Epithelial cell of esophagus (primary cell): ENCODE measurements around the gene HDAC9.

Experiments used
- DNase-seq: peaks from one replicate; pipeline ENCODE4 v3.0.0; 2010; ENCODE audit warnings: low read depth
- H3K4me3 ChIP-seq: 2 replicates; pipeline ENCODE4 v1.5.1; 2011; ENCODE audit warnings: mild to moderate bottlenecking, low read length, control low read depth
- CTCF ChIP-seq: IDR thresholded peaks from 2 replicates; pipeline ENCODE4 v1.5.1; 2011; ENCODE audit warnings: low read depth, mild to moderate bottlenecking, low read length, control low read depth, inconsistent platforms; ENCODE audit not compliant: insufficient read depth; ENCODE audit errors: missing control alignments

The HDAC9 gene

DNA sequence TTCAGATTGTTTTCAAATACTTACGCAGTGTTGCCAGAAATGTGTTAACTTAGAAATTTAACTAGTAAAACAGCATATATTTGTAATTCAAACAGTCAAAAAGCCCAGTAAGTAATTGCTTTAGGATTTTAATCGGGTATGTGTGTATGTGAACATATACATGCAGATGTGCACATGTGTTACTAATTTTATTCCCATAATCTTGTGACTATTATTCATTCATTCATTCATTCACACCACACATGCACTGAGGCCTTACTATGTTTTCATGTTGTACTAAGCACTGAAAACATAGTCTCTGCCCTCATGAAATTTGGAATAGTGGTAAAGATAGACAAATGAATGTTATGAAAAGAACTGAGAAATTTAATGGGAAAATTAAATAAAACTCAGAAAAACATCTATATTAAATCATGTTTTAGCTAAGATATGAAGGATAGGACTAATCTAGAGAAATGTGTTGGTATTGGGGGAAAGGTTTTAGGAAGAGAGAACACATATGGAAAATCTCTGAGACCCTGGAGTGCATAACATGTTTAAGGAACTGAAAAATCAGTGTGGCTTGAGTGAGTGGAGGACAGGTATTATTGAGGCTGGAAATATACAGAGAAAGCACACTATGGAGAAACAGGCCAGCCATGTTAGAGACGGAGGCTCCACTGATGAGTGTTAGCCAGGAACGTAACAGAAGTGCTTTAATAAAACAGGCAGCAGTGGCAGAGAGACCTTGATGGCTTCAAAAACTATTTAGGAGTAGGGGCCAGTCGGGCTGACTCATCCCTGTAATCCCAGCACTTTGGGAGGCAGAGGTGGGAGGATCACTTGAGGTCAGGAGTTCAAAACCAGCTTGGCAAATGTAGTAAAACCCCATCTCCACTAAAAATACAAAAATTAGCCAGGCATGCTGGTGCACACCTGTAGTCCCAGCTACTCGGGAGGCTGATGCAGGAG lies 80.3 kb downstream of the HDAC9 start:
- TF ChIP-seq CTCF, result no peak
- H3K4me3 ChIP-seq, result no peak overlapping the region
- DNase-seq, result no peak

- H3K4me3 ChIP-seq, result no peak overlapping the region
- no peak for TF ChIP-seq CTCF
Measured at GRCh38 chr7:18577096-18577771, 81.7 kb downstream of the HDAC9 start.

DNA sequence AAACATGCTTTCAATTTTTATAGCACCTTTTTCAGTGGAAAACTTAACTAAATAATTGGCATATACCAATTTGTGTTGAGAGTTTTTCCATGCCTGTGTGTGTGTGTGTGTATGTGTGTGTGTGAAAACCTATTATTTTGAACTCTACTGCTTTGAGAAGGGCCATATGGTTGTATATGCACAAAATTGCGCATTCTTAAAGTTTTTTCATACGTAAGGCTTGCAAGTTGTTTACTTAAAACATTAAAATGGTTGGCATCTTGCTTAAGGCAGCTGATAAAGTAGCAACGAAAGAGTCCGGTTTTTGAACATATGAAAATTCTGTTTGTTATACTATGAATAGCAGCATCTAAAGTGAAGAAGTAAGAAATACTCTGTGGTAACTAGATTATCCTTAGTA lies 84.1 kb downstream of the HDAC9 start:
- no peak overlapping the region for H3K4me3 ChIP-seq
- DNase-seq, result no peak
- no peak for TF ChIP-seq CTCF

More at GRCh38 chr7:18577096-18577771, 81.7 kb downstream of the HDAC9 start:
- DNase-seq, result no peak

- H3K4me3 ChIP-seq, result no peak overlapping the region
- no peak for DNase-seq
- TF ChIP-seq CTCF, result no peak
Measured at GRCh38 chr7:18580950-18581349, 85.4 kb downstream of the HDAC9 start.

DNA sequence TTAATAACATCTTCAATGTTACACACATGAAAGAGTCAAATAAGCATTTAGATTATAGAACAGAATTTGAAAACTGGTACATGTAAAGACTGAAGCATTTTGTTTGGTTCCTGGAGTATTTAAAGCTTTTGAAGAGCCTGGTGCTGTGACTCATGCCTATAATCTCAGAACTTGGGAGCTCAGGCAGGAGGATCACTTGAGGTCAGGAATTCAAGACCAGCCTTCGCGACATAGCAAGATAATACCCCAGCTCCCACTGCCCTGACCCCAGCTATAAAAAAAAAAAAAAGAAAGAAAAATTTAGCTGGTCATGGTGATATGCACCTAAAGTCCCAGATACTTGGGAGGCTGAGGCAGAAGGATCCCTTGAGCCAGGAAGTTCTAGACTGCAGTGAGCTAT lies 87.8 kb downstream of the HDAC9 start:
- H3K4me3 ChIP-seq, result no peak overlapping the region
- TF ChIP-seq CTCF, result no peak
- DNase-seq, result peak; percentile 25

GRCh38 chr7:18590241-18590640 lies 94.7 kb downstream of the HDAC9 start:
- H3K4me3 ChIP-seq, result no peak overlapping the region
- TF ChIP-seq CTCF, result no peak

More at GRCh38 chr7:18590241-18590640, 94.7 kb downstream of the HDAC9 start:
- DNase-seq, result no peak
